ENCODE measurements around the gene FAM117B.

Gene FAM117B

GRCh38 chr2:202818321-202818720 lies 183.6 kb downstream of the FAM117B start:
- no peak for DNase-seq
